HL-60/S4 treated with phorbol 12-myristate 13-acetate at 8.2 ng/mL for 4 days and 3 days (cell line): ENCODE measurements around the gene BYSL.

Experiments
- in situ Hi-C: fragments of 300-500 bp; cut with MboI; formaldehyde crosslinking; loops from 2 replicates; pipeline ENCODE4 v1.15.0; 2022; ENCODE audit warnings: low sequenced_read_pairs

Gene BYSL

GRCh38 chr6:41920921-41921711 lies at the start of gene BYSL, which contains the start of gene MED20:
Gene BYSL, plus strand, starts transcription at chr6:41921499. Its CDS starts 64 bp downstream, at chr6:41921563.
Gene MED20, minus strand, starts transcription at chr6:41921139. Its CDS starts 121 bp downstream, at chr6:41921018.
- in situ Hi-C loops = loop anchor here (25.0 kb wide), 1 partner anchor 116 kb away; no protein-coding TSS in a partner anchor

GRCh38 chr6:41871691-41872090 lies 49.6 kb upstream of the BYSL start:
- in situ Hi-C loops = no loop called here

- in situ Hi-C loops = no loop called here
These were observed 49.2 kb upstream of the BYSL start for GRCh38 chr6:41872147-41872546.

GRCh38 chr6:41874741-41875140 lies 46.6 kb upstream of the BYSL start:
- in situ Hi-C loops = no loop called here

GRCh38 chr6:41877051-41877680 lies 44.1 kb upstream of the BYSL start:
- in situ Hi-C loops = no loop called here

- in situ Hi-C loops = no loop called here
These were observed 43.1 kb upstream of the BYSL start for GRCh38 chr6:41878246-41878645.

GRCh38 chr6:41878961-41879405 lies 42.3 kb upstream of the BYSL start:
- in situ Hi-C loops = no loop called here

- in situ Hi-C loops = no loop called here
These were observed 39.8 kb upstream of the BYSL start for GRCh38 chr6:41881506-41881905.

GRCh38 chr6:41884957-41885356 lies 36.3 kb upstream of the BYSL start:
- in situ Hi-C loops = no loop called here

- in situ Hi-C loops = no loop called here
These were observed 35.4 kb upstream of the BYSL start for GRCh38 chr6:41885930-41886329.

- in situ Hi-C loops = no loop called here
These were observed 34.0 kb upstream of the BYSL start for GRCh38 chr6:41887331-41887751.

- in situ Hi-C loops = no loop called here
These were observed 28.3 kb upstream of the BYSL start for GRCh38 chr6:41892921-41893564.

GRCh38 chr6:41894366-41895299 lies 26.7 kb upstream of the BYSL start:
- in situ Hi-C loops = no loop called here

GRCh38 chr6:41895300-41896233 lies 25.7 kb upstream of the BYSL start, which contains the start of gene USP49:
Gene USP49, minus strand, starts transcription at chr6:41895375. Its CDS starts 88,392 bp downstream, at chr6:41806983.
- in situ Hi-C loops = no loop called here

- in situ Hi-C loops = no loop called here
These were observed 25.0 kb upstream of the BYSL start for GRCh38 chr6:41896281-41896680.

GRCh38 chr6:41900861-41901260 lies 20.4 kb upstream of the BYSL start:
- in situ Hi-C loops = loop anchor here (25.0 kb wide), 1 partner anchor 136 kb away; no protein-coding TSS in a partner anchor

GRCh38 chr6:41901882-41902519 lies 19.3 kb upstream of the BYSL start:
- in situ Hi-C loops = loop anchor here (25.0 kb wide), 1 partner anchor 135 kb away; no protein-coding TSS in a partner anchor

GRCh38 chr6:41909727-41910126 lies 11.6 kb upstream of the BYSL start:
- in situ Hi-C loops = loop anchor here (25.0 kb wide), 1 partner anchor 128 kb away; no protein-coding TSS in a partner anchor
